T-helper 1 cell (primary cell): ENCODE measurements around the gene TENM3.

ENCODE experiments used
- DNase-seq, 5 donors: peaks; one replicate each; pipeline ENCODE4 v3.0.0-alpha.2; 2012 to 2020

The TENM3 gene

GRCh38 chr4:182754895-182755294 is 511.7 kb downstream of the TENM3 start:
- DNase-seq, result no peak

- DNase-seq, result no peak
Measured at GRCh38 chr4:182756161-182756690, 513.0 kb downstream of the TENM3 start.

DNA sequence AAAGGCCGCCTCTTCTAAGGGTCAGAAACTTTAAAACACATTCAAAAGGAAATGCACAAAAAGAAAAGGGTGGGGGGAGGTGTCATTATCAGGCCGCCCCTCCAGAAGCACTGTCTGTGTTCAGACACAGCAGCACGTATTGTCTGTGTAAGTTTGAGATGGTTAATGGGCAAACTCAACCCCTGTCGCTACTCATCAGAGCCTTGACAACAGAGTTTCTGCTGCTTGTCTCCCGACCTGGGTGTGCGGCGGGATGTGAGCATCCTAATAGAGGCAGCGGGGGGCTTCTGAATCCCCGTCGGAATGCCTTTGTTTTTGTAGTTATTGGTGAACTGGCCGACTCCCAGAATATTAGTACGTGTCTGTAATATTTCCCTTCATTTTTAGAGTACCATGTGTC is 515.1 kb downstream of the TENM3 start:
- DNase-seq, result no peak

- DNase-seq, result no peak
Measured at GRCh38 chr4:182760551-182761043, 517.4 kb downstream of the TENM3 start.

GRCh38 chr4:182764137-182764536 is 520.9 kb downstream of the TENM3 start:
- DNase-seq, result no peak

DNA sequence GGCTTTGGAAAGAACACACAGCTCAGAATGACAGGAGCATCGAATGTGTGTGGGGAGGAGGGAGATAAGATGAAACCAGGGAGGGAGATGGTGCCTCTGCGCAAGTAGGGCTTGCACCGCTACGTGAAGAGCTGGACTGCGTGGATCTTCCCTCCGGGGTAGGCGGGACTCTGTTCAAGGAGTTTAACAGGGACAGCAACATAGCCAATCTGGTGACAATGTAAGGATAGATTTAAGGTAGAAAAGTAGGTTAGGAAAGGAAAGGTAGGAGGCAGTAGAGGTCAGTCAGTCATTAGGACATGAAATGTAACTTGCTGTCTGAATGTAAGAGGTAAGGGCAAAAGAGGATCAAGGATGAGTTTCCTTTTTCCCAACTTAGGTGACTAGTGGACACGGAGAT is 521.4 kb downstream of the TENM3 start:
- DNase-seq, result no peak

DNA sequence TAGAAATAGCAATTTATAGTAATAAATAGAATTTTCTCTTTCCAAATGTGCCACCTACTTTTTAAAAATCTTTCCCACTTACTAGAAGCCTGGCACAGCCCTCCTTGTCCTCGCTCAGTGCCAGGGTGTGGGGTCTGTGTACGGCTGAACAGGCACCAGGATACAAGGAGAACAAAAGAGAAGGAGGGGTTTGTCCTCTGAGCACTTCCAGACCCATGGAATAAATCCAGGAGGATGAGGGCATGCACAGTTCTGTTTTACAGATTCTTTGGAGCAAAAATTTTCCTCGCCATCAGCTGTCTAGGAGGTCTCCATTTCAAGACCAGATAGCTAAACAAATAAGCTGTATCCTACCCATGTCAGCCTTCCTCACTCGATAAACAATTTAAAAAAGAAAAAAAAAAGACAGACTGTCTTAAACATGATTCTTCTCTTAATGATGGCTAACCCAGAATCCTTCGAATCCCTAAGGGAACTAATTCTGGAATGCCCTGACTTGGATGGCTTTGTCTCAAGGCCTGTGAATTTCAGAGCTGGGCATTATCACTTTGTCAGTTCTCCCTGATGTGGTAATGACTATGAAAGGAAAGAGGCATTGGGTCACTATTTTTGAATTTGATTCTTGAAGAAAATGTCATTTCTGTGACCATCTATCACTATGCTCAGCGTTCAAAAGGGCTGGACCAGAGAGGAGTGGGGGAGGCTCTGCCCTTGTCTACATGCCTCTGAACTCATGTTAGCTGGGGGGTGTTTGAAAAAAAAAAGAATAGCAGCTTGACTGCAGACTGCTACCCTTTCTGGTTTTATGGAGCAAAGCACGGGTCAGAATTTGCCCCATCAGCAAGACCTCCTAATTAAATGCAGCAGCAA is 523.0 kb downstream of the TENM3 start:
- DNase-seq, result no peak

DNA sequence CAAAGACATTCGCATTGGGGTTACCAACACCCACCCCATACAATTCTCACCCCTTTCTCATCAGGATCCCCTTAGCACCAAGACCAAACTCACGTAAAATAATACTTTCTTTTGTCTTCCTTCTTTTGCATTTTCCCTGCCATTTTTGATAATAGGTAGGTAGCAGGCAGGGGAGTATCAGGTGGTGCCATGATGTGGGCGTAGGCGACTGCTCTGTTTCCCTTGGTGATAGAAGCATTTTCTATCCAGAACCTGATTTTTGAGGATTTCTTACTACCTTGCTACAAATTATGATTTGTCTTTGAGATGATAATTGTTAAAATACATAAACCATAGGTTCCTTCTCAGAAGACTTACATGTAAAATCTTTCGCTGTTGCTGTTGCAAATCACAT is 523.7 kb downstream of the TENM3 start:
- DNase-seq, result no peak

GRCh38 chr4:182768838-182769237 is 525.6 kb downstream of the TENM3 start:
- DNase-seq, result no peak

GRCh38 chr4:182770259-182770995 is 527.2 kb downstream of the TENM3 start:
- no peak for DNase-seq

DNA sequence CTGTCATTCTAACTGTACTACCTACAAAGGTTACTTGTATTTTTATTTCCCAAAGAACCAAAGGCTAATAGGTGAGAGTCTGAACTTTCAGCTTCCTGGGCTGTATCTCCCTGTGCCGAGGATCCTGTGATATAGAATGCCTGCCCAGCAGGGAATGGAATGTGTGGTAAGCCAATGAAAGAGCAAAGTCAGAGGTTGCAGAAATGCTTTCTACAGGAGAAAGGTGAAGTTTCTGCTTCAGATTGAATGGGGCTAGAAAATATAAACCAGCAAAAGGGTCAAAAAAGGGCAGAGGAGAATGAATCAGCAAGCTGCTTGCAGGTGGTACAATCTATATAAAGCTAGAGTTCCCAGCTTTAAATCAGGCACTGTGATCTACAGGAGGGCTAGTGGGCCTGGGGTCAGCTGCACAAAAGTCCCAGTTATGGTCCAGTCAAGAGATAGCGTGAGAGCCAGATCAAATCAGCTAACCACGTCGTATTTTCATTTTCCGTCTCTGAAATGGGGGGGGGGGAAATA is 527.9 kb downstream of the TENM3 start:
- DNase-seq, result no peak

- no peak for DNase-seq
Measured at GRCh38 chr4:182775075-182775474, 531.9 kb downstream of the TENM3 start.

DNA sequence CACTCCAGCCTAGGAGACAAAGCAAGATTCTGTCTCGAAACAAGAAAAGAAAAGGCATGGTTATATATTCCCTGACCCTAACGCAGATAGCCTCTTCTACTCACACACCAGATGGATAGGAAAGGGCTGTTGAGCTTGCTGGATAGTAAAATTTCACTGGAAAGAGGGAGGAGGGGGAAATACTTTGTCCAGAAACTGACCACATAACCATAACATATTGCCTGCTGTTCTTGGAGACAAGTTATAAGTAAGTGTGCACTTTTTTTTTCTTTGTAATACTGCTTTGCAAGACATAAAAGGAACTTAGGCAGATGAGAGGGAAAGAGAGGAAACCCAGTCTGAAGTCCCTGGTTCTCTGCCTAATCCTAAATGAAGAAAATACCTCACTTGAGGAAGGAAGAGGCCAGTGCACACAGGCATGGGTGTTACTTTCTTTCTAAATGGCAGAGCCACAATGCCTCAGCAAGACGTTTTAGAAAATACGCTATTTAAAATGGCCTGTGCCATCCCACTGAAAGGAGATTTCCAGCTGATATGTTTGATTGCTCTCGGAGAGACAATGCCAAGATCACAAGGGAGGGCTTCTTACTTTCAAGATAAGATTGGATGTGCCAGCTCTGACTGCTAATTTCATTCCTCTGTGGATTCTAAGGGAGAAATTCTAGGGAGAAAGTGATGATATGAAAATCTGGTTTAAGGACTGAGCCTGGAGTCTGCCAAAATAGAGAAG is 533.3 kb downstream of the TENM3 start:
- DNase-seq, result no peak

- no peak for DNase-seq
Measured at GRCh38 chr4:182778222-182778982, 535.2 kb downstream of the TENM3 start.

DNA sequence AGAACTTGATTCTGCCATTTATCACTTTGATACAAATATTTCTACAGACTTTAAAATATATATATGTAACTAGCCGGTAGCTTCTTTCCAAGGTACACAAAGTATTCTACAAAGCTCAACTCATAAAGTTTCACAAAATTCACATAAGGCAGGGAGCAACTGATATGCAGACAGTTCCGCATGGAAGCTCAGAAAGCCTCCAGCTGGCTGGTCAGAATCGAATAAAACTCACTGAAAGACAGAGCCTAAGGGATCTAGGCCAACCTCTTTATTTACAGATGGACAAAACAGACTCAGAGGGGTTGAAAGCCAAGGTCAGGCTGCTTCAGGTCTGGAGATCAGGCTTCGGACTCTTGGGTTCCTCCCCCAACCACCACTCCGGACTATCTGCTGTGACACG is 543.8 kb downstream of the TENM3 start:
- DNase-seq, result no peak

- no peak for DNase-seq
Measured at GRCh38 chr4:182788201-182788600, 545.0 kb downstream of the TENM3 start.

- DNase-seq, result no peak
Measured at GRCh38 chr4:182789529-182789928, 546.3 kb downstream of the TENM3 start.

- DNase-seq, result no peak
Measured at GRCh38 chr4:182795446-182796238, 552.4 kb downstream of the TENM3 start.

- DNase-seq, result no peak
Measured at GRCh38 chr4:182799515-182800215, 556.5 kb downstream of the TENM3 start.

DNA sequence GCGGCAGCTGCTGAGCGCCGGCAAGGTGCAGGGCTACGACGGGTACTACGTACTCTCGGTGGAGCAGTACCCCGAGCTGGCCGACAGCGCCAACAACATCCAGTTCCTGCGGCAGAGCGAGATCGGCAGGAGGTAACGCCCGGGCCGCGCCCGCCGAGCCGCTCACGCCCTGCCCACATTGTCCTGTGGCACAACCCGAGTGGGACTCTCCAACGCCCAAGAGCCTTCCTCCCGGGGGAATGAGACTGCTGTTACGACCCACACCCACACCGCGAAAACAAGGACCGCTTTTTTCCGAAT is 557.0 kb downstream of the TENM3 start:
- no peak for DNase-seq

GRCh38 chr4:182801636-182802035 is 558.4 kb downstream of the TENM3 start:
- DNase-seq, result no peak
